GM20431 (cell line): ENCODE data around the gene NEK10.
"Not testable (repeated sequence)": the region's sequence is repeated elsewhere in the genome, so short reads cannot be mapped to it uniquely, and the experiment has no call there.

ENCODE experiments used
- in situ Hi-C: fragments of 300-500 bp; cut with MseI, MboI; formaldehyde crosslinking; loops from one replicate; pipeline ENCODE4 v1.15.0; 2020; ENCODE audit warnings: low sequenced_read_pairs; ENCODE audit not compliant: unreplicated experiment

The NEK10 gene

DNA sequence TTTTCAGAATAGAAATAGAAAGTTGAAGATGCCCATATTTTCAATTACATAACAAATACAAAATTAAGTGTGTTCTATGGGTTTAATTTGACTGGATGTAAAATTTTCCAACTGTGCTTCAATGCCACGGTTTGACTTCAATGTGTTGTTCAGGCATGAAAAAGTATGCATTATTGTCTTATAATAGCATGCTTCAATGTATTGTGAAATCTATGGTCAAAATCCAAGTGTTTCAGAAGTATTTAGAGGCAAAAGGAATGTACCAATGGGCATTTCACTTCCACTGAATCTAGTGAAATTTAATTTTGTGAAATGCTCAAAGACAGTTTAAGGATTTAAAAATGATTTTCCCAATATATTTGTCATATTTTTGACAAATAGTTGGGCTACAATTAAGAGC is 16.0 kb downstream of the NEK10 start:
- in situ Hi-C loops, result no loop called here

DNA sequence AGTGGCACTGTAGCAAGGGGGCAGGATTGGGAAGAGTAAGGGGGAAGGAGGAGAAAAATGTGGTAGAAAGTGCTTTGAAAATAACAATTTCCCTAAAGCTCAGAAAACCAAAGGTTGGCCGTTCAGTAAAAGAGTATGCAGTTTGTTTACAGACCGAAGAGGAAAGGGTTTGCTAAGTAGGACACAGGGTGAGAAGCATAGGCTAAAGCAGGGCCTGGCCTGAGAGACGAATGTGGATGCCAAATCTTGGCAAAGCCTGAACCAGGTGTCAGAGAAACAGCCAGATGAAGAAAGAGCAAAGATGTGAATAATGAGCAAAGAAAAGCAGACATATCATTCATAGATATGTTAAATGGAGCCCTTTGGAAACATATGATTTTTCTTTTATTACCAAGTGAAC is 17.1 kb downstream of the NEK10 start:
- in situ Hi-C loops, result no loop called here

GRCh38 chr3:27349832-27350231 is 19.4 kb downstream of the NEK10 start:
- in situ Hi-C loops, result no loop called here

DNA sequence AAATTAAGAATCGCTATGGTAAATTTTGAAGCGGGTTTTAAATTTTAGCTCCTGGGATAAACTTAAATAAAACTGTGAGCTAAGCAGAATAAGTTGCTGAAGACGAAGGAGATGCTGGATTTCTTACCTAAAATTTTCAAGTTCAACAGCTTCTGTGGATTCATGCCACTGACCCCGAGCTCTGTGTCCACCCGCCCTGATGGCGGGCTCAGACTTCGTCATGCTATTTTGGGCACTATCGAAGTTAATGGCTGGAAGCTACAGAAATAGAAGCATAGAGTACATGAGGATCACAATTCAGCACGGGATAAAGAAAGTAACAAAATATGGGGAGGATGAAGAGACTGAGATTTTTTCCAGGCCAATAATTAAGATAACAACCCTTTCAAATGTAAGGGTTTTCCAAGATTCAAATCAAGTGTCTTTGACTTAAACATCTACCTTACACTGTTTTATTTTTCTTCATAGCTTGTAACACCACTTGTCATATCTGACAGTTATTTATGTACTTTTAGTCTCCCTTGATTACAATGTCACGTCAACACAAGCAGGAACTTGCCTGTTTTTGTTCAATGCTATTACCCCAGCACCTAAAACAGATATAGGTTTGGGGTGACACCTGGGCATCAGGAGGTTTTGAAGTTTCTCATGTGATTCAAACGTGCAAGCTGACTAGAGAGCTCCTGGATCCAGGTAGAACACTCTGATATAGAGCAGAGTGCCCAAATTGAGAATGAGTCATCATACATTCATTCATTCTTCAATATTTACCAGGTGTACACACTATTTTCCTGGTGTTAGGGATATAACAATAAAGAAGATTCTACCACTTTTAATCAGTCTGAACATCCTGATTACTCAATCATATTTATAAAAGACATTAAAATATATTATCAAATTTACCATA is 23.0 kb downstream of the NEK10 start:
- in situ Hi-C loops, result no loop called here

- in situ Hi-C loops, result no loop called here
These were observed 23.7 kb downstream of the NEK10 start for GRCh38 chr3:27345493-27345892.

- in situ Hi-C loops, result no loop called here
These were observed 24.1 kb downstream of the NEK10 start for GRCh38 chr3:27345045-27345444.

DNA sequence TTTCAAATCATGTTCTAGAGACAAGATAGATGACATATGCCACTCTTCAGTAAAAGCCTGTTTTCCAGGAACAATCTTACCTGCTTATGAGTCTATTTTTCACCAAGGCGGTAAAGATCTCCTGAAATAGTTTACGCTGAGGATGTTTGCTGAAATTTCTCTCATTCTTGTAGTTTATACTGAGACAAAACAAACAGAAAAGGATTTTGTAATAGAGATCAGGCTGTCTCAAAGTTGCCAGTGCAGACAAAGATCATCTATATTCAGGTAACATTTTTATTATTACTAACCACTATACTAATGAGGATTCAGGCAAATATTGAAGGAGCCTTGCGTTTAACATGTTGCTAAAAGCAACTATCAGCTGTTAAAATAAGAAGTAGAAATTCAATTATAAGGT is 25.0 kb downstream of the NEK10 start:
- in situ Hi-C loops, result no loop called here

DNA sequence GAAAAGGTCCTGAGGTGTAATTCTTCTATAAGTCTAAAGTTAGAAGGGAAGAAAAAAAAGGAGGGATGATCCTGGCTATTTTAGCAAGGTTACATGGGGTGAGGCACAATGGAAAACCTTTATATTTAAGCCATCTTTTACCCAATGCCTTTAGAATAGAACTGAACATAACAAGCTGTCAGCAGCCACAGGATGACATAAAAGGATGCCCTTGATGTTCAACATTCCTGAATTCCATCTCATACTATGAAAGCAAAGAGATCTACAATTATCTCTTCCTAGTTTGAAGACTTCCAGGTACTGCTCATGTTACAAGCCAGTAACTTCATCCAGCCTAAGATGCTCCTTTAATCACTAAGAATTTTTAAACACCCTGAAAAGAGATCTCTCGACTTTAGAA is 26.9 kb downstream of the NEK10 start:
- in situ Hi-C loops, result no loop called here

- in situ Hi-C loops, result no loop called here
These were observed 28.6 kb downstream of the NEK10 start for GRCh38 chr3:27340534-27340933.

GRCh38 chr3:27335571-27335970 is 33.6 kb downstream of the NEK10 start:
- in situ Hi-C loops, result no loop called here

- in situ Hi-C loops, result no loop called here
These were observed 35.3 kb downstream of the NEK10 start for GRCh38 chr3:27333843-27334242.

GRCh38 chr3:27328982-27329762 is 40.0 kb downstream of the NEK10 start:
- in situ Hi-C loops, result not testable (repeated sequence)

DNA sequence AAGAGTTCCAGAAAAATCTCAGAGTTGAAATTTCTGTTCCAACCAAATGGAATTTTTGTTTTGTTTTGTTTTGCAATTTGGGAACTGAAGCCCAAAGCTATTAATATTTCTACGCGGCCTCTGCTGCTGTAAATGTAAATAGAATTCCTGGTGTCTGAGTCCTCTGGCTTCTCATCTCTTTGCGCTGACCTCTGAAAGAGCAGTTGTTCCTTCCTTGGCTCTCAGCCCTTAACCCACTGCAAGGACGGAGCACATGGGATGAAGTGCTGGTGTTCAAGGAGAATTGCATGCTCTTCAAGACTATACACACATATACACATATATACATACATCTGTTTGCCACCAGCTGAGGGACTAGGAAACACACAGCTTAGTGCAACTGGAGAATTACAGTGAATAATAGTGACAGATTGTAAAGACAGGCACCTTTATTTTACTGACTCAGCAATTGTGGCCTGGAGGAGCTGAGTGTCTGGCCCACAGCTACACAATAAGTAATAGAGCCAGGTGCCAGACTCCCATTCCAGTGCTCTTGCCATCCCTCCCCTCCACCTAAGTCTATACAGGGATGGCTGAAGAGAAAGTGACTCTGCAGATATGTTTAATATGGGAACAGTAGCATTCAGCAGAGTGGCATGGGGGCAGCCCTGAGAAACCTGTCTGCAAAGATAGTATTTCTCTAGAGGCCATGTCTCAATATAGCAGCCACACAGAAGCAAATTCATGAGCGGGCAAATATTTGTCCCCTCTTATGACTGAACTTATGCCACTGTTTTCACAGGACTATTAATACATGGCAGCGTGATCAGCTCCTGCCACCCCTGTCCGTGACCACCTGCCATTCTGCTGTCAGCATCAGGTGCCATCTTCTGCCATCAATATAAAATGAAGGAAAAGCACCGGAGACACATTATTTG is 42.3 kb downstream of the NEK10 start:
- in situ Hi-C loops, result no loop called here

GRCh38 chr3:27326202-27326601 is 43.0 kb downstream of the NEK10 start:
- in situ Hi-C loops, result no loop called here

DNA sequence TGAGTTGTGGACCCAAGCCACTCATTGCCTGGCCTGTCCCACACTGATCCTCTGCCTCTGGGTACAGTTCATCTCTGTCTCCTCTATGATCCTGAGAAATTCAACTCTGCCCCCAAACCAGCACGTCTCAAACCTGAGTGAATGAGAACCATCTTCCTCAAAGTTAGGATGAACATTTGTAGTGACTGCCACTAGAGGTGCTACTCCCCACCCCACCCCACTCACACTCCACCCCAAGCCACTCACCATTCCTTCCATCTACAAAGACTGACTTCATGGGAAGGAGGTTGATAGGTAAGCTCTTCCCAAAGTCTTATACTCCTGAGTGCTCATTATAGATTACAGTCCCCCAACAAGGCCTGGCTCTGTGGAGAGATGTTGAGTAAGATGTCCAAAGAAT is 43.8 kb downstream of the NEK10 start:
- in situ Hi-C loops, result no loop called here

DNA sequence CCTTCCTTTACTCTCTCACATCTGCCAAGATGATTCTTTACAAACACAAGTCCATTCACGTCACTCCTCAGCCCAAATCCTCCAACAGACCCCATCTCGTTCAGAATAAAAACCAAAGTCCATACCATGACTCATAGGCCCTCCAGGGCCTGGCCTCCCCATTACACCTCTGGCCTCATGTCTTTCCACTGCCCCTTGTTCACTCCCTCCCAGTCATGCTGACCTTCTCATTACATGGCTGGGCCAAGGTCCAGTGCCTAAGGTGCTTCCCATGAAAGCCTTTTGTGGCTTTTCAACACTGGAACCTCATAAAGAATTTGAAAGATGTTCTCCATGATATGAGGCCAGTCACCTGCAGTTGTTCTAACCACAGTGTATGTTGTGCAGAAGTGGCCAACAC is 44.5 kb downstream of the NEK10 start:
- in situ Hi-C loops, result loop anchor here (25.0 kb wide), 1 partner anchor 338 kb away; no protein-coding TSS in a partner anchor

- in situ Hi-C loops, result loop anchor here (25.0 kb wide), 1 partner anchor 339 kb away; no protein-coding TSS in a partner anchor
These were observed 46.1 kb downstream of the NEK10 start for GRCh38 chr3:27323087-27323570.

GRCh38 chr3:27322634-27323033 is 46.5 kb downstream of the NEK10 start:
- in situ Hi-C loops, result loop anchor here (25.0 kb wide), 1 partner anchor 340 kb away; no protein-coding TSS in a partner anchor

GRCh38 chr3:27319847-27320526 is 49.2 kb downstream of the NEK10 start:
- in situ Hi-C loops, result loop anchor here (25.0 kb wide), 1 partner anchor 342 kb away; no protein-coding TSS in a partner anchor
